GM18909 (cell line): ENCODE measurements around the gene RPL10.

Experiments
- ATAC-seq: cut with Tn5 transposase; IDR thresholded peaks from one replicate; pipeline ENCODE4 v1.9.1; 2021; ENCODE audit warnings: mild to moderate bottlenecking; ENCODE audit not compliant: unreplicated experiment, poor library complexity

The RPL10 gene

DNA sequence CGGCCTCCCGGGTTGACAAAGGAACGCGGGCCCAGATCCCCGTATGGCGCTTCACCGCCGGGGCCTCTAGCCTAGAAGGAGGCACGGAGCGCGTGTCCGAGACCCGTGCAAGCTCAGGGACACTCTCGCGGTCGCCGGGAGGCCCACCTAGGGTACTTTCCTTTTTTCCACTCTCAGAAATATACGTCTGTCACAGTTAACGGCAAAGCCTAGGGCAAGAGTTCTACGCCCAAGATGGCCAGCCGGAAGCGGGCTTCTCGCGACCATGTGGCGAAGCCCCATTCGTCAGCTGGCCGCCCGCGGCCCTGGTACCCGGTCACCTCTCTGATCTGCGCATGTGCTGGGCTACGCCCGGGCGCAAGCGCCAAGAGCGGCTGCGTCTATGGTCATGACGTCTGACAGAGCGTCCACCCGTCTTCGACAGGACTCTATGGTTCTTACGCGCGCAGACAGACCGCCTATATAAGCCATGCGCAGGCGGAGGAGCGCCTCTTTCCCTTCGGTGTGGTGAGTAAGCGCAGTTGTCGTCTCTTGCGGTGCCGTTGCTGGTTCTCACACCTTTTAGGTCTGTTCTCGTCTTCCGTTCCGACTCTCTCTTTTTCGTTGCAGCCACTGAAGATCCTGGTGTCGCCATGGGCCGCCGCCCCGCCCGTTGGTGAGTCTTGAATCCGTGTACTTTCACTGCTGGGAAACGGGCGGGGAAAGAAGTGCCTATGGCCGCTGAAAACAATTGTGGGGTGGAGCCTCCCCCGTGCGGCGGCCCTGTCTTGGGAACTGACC is at the start of gene RPL10:
Gene RPL10, plus strand, starts transcription at position 490 of the 780 bp plus-strand sequence. Its CDS starts 143 bp downstream, at position 633.
- ATAC-seq = peak; percentile 78

- no peak for ATAC-seq
These were observed 49.4 kb upstream of the RPL10 start for GRCh38 chrX:154348646-154349358.

DNA sequence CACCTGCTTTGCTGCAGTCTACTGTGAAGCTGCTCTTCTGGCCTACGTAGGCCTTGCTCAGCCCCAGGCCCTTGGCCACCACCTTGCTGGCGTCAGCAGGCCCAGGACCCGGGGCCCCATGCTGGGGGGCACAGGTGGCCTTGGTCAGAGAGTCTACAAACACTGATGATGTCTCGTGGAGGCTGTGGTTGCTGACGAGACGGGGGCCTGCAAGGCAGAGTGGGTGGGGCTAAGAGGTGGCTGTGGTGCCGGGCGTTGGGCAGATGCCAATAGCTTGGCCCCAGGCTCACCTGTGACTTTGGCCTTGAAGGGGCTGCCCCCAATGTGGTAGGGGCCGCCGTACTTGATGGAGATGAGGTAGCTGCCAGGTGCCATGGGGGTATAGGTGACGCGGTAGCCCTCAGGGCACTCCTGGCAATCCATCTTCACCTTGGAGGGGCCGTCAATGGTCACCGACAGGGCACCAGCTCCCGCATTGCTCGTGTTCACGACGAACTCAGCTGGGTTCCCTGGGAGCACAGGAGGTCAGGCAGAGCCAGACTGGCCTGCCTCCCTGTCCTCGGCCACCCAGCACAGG is 48.7 kb upstream of the RPL10 start:
- ATAC-seq = no peak

DNA sequence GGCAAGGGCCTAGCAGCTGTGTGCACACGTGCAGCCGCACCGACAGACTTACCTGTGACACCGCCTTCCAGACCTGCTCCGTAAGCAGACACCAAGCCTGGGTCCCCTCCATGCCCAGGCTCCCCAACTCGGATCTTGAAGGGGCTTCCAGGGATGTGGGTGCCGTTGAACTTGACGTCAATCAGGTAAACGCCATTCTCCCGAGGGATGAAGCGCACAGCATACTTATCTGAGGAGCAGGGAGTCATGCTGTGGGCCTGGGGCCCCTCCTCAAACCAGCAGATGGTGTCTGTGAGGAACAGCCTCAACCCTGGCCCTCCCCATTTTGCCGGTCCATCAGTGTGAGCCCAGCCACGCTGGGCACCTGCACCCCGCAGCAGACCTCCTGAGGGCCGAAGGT is 48.2 kb upstream of the RPL10 start:
- no peak for ATAC-seq

GRCh38 chrX:154350429-154351182 is 47.6 kb upstream of the RPL10 start:
- no peak for ATAC-seq

DNA sequence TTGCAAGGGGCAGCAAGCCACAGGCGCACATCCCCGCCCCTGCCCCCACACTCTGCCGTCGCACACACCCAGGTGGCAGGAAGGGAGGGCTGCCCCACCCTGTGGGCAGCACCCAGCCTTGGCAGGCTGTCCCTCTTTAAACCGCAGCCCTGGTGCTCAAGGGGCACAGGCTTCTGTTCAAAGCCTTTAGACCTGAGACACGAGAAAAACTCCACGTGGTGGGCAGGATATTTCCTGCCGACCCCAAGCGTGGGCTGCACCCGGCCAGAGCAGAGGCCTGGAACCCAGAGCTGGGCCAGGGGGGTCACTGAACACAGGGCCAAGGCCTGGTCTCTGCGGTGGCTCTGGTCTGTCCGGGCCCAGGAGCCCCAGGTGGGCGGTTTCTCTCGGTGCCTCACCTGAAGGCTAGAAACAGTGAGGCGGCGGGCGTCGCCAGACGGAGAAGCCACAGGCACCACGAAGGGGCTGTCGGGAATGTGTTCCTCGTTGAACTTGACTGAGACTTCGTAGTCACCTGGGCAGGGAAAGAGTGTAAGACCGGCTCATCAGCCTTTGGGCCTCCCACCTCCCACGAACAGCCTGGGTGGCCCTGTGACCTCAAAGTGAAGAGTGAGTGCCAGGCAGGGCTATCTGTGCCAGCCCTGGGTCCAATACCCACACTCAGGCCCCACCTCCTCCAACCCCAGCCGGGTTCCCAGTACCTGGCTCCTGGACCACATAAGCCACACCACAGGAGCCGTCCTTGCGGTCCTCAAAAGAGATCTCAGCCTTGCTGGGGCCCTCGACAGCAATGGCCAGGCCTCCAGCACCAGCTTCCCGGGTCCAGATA is 46.8 kb upstream of the RPL10 start:
- ATAC-seq = no peak

DNA sequence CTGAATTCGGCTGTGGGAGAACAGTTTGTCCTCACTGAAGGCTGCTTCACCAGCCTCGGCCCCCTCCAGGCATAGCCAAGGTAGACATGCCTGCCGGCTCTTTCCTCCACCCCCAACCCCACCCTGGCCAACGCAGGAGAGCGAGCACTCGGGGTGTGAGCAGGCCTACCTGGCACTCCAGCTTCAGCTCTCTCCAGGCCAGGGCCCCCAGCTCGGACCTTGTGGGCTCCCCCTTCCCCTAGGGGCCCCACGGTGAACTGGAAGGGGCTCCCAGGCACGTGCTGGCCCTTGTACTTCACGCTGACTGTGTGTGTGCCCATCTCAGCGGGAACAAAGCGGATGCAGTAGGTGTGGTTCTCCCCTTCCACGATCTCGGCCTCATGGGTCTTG is 46.2 kb upstream of the RPL10 start:
- ATAC-seq = no peak

- ATAC-seq = no peak
These were observed 45.7 kb upstream of the RPL10 start for GRCh38 chrX:154352466-154352865.

GRCh38 chrX:154353172-154353843 is 44.9 kb upstream of the RPL10 start:
- ATAC-seq = no peak

DNA sequence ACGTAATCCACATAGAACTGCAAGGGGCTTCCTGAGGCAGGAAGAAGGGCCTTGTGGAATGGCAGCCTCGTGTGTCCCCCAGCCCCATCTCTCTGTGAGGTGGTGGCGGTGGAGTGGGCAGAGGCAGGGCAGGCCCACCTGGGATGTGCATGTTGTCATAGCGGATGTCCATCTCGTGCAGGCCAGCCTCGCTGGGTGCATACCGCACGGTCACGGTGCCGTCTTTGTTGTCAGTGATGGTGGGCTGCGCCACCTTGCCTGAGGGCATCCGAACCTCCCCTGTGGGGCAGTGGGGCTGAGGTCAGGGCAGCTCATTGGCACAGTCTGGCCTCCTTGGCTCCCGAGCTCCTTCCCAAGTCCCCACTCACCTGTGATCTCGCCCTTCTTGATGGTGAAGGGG is 44.2 kb upstream of the RPL10 start:
- ATAC-seq = no peak

DNA sequence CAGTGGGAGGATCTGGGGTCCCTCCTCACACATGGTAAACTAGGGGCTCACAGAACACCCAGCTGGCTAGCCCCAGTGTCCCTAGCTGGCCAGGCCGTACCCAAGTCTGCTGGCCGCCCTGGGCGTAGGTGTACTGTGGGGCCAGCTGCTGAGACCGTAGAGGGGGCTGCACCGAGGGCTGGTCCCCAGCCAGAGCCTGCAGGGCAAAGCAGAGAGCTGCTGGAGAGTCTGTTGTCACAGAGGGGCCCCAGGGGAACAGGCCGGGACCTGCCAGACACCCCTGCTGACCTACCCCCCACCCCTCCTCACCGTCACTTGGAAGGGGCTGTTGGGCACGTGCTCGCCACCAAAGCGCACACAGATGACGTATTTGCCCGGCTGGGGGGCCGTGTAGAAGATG is 43.7 kb upstream of the RPL10 start:
- ATAC-seq = no peak

GRCh38 chrX:154355094-154355775 is 42.9 kb upstream of the RPL10 start:
- ATAC-seq = no peak

- no peak for ATAC-seq
These were observed 42.4 kb upstream of the RPL10 start for GRCh38 chrX:154355776-154356140.

GRCh38 chrX:154356596-154356995 is 41.6 kb upstream of the RPL10 start:
- no peak for ATAC-seq

- no peak for ATAC-seq
These were observed 41.0 kb upstream of the RPL10 start for GRCh38 chrX:154357205-154357604.

DNA sequence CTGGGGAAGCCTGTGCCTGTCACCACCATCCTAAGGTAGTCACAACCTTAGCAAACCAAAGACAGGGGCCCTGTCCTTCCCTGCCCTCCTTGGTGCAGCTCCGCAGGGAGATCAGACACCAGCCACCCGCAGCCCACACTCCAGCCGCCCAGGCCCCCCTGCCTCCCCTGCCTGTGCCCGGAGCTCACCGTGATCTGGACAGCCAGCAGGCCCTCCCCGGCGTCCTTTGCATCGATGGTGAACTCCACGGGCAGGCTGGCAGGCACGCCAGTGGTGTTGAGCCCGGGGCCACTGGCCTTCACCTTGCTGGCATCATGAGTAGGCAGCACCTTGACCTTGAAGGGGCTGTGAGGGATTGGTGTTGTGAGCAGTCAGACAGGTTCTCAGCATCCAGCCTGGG is 40.2 kb upstream of the RPL10 start:
- no peak for ATAC-seq

- no peak for ATAC-seq
These were observed 39.3 kb upstream of the RPL10 start for GRCh38 chrX:154358829-154359228.

DNA sequence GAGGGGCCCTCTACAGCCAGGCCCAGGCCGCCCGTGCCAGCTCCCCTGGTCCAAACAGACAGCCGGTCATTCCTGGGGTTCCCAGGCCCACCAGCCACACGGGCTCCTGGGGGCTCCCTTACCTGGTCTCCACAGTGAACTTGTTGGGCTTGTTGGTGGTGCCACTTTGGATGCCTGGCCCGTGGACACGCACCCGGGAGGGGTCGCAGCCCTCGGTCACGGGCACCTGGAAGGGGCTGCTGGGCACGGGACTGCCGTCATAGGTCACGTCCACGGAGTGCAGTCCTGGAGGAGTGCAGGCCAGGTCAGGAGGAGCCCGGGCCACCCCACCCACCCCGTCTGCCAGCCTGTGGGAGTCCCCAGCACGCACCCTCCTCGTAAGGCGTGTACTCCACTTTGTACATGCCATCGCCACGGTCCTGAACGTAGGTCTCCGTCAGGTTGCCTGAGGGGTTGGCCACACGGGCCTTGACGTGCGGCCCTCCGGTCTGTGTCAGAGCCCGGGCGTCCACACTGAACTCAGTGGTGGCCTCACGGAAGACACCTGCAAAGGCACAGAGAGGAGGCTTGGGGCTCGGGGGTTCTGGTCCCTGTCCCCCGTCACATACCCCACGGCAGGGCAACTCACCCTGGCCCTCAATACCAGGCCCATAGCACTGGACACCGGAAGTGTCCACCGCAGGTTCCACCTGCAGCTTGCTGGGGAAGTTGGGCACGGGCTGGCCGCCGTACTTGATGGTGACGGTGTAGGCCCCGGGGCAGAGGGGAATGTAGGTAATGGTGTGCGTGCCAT is 38.6 kb upstream of the RPL10 start:
- ATAC-seq = no peak
